Measurements from ENCODE around the gene SLC6A4. TPM values are rescaled to one million over a fixed set of nuclear protein-coding genes. Genes with fewer than 3 reads are reported as not detected.

SLC6A4 gene
- total RNA-seq, 1 experiment from 2014 or later = 0.02 TPM

DNA sequence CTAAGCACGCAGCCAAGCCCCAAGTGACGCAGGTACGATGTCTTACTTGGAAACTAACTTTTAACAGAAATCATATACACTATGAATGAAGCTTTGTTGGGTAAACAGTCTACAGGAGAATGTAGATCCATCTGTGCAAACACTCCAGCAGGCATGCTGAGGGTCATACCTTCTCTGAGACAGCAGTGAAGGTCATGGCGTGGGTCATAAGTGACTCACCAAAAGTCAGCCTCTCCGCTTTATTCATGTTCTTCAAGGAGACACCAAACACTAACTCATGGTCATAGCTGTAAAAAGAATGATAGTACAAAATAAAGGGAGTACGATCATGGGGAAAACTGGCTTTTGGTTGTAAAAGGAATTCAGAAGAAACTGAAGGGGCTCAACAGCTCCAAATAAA is 35.6 kb upstream of the SLC6A4 start:
- Histone ChIP-seq H3K9ac (ENCODE audit: extremely low read depth, insufficient read length, low read length) (no peak overlapping the region), H2BK12ac (ENCODE audit: insufficient read length, low read depth, low read length) (no peak overlapping the region), H2AFZ (ENCODE audit: low read length) (no peak overlapping the region), H3K79me1 (ENCODE audit: insufficient read depth, low read depth, low read length, poor library complexity, severe bottlenecking) (no peaks in the 10 kb centered on the region), H3K27ac (ENCODE audit: insufficient read length, low read depth, low read length) (no peak overlapping the region), H3K23me2 (ENCODE audit: insufficient read length, low read depth, low read length, poor library complexity, severe bottlenecking) (no peaks in the 10 kb centered on the region), H3K79me2 (ENCODE audit: insufficient read depth, low read length) (no peaks in the 10 kb centered on the region), H3K27me3 (ENCODE audit: insufficient read depth, low read length) (no peaks in the 10 kb centered on the region), H3T11ph (ENCODE audit: low read length) (no peak overlapping the region), H4K5ac (ENCODE audit: insufficient read length, low read depth, low read length) (no peak overlapping the region), H2BK15ac (ENCODE audit: low read depth, low read length) (no peak overlapping the region), H3K23ac (ENCODE audit: insufficient read length, low read depth, low read length) (no peak overlapping the region), H3K4me1 (ENCODE audit: insufficient read depth, low read length) (no peaks in the 10 kb centered on the region), H4K91ac (ENCODE audit: insufficient read length, low read depth, low read length) (no peak overlapping the region), H2BK120ac (ENCODE audit: low read depth, low read length, poor library complexity, severe bottlenecking) (no peak overlapping the region), H3K14ac (ENCODE audit: insufficient read depth, low read length) (no peak overlapping the region), H4K8ac (replicated peaks; ENCODE audit: insufficient read length, low read depth, low read length) (no peak overlapping the region), H3K56ac (ENCODE audit: insufficient read length, low read depth, low read length) (no peak overlapping the region), H3K18ac (ENCODE audit: insufficient read length, low read depth, low read length) (no peak overlapping the region), H2BK5ac (ENCODE audit: insufficient read length, low read length) (no peak overlapping the region), H3K4me2 (ENCODE audit: insufficient read depth, insufficient read length, low read length) (no peak overlapping the region), H4K20me1 (ENCODE audit: control insufficient read depth, insufficient read depth, insufficient read length) (no peaks in the 10 kb centered on the region), H3K4ac (ENCODE audit: low read depth, low read length) (no peak overlapping the region), H2AK5ac (ENCODE audit: insufficient read length, low read length) (no peak overlapping the region), H2BK20ac (ENCODE audit: low read depth, low read length, poor library complexity, severe bottlenecking) (no peak overlapping the region), H3K9me3 (ENCODE audit: control insufficient read depth, low read depth, low read length) (no peaks in the 10 kb centered on the region)
- H3K27me3 Mint-ChIP-seq (ENCODE audit: low read depth) = no peaks in the 10 kb centered on the region
- H3K4me1 Mint-ChIP-seq = no peaks in the 10 kb centered on the region
- H3K27ac Mint-ChIP-seq = no peak overlapping the region
- H3K36me3 Mint-ChIP-seq (ENCODE audit: insufficient read depth in 1 of 3, low read depth in 3 of 3) = peaks cover 19 to 64% (median 55%) of the 10 kb centered on the region in 3 experiments; a peak in 6 of 7 replicates
- WGBS (ENCODE audit: extremely low coverage, insufficient read length, low lambda C conversion rate) = no CpG with 5 or more reads among the region's 6 CpGs
- no peak overlapping the region for H3K4me3 Mint-ChIP-seq
- no peaks in the 10 kb centered on the region for H3K9me3 Mint-ChIP-seq
- TF ChIP-seq, protein P1, sequence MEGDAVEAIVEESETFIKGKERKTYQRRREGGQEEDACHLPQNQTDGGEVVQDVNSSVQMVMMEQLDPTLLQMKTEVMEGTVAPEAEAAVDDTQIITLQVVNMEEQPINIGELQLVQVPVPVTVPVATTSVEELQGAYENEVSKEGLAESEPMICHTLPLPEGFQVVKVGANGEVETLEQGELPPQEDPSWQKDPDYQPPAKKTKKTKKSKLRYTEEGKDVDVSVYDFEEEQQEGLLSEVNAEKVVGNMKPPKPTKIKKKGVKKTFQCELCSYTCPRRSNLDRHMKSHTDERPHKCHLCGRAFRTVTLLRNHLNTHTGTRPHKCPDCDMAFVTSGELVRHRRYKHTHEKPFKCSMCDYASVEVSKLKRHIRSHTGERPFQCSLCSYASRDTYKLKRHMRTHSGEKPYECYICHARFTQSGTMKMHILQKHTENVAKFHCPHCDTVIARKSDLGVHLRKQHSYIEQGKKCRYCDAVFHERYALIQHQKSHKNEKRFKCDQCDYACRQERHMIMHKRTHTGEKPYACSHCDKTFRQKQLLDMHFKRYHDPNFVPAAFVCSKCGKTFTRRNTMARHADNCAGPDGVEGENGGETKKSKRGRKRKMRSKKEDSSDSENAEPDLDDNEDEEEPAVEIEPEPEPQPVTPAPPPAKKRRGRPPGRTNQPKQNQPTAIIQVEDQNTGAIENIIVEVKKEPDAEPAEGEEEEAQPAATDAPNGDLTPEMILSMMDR (conservative IDR thresholded peaks at IDR 0.05) = no peak
- no peak for DNase-seq

Data from H9 (cell line).